HG03521 (cell line): ENCODE measurements around the gene SPRYD3.

ENCODE experiments used
- ATAC-seq: cut with Tn5 transposase; IDR thresholded peaks from one replicate; pipeline ENCODE4 v1.9.1; 2021; ENCODE audit warnings: mild to moderate bottlenecking, moderate library complexity; ENCODE audit not compliant: unreplicated experiment

Gene SPRYD3

DNA sequence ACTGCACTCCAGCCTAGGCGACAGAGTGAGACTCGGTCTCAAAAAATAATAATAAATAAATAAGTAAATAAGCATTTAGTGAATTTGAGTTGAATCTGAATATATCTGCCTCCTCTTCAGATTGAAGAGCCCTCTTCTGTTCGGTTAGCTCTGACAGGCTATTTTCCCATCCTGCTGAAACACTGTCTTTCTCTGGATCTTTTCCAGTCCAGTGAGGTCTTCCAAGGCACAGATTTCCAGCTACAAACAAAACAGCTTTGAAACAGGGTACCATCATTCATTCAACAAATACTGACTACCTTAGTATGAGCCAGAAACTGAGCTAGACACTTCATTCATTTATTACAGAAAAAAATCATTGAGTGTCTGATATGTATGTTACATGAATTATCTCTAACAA lies 7.2 kb upstream of the SPRYD3 start:
- no peak for ATAC-seq

DNA sequence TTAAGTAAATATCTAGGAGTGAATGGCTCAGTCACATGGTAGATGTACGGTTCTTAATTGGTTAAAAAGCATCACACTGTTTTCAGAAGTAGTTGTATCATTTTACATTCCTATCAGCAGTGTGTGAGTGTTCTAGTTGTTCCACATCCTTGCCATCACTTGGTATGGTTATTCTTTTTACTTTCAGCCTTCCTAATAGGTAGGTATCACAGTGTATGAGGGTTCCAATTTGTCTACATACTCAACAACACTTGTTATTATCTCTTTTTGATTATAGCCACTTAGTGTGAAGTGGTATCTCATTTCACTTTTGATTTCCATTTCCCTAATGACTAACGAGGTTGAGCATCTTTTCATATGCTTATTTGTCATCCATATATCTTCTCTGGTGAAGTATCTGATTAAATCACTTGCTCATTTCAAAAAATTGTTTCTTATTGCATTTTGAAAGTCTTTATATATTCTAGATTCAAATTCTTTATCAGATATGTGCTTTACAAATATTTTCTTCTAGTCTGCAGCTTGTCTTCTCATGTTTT lies 3.5 kb upstream of the SPRYD3 start:
- no peak for ATAC-seq

DNA sequence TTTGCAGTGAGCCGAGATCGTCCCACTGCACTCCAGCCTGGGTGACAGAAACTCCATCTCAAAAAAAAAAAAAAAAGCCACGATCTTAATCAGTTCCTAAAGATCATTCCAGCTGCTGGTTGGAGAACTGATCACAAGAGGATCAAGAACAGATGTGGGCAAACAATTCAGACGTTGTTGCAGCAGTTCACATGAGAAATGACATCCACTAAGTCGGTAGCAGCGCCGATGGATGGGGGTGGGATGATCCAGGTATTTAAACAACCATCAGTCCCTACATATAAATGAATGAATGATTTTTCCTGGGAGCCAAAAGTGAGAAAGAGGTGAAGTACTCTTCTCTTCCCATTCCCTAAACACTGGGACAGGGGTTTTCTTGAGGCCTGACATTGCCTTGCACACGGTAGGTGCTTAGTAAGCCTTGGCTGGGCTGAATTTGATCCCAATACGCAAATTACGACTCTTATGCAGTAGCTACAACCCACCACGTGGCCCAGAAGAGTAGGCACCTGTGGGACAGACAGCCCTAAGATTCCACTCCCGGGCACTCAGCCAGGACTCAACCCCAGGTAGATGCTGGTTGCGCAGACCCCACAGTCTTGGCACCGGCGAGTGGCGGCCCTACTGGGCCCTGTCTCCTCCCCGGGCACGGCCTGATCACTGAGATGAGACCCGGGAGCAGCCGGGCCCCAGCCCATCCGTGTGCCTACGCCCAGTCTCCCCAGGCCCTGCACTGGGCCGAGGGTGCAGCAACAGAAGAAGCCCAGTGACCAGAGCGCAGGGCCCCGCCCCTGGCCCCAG lies 565 bp downstream of the SPRYD3 start:
- no peak for ATAC-seq

GRCh38 chr12:53077030-53077429 lies 2.2 kb downstream of the SPRYD3 start:
- ATAC-seq = no peak

GRCh38 chr12:53076461-53076860 lies 2.7 kb downstream of the SPRYD3 start:
- no peak for ATAC-seq

- no peak for ATAC-seq
These were observed 4.2 kb downstream of the SPRYD3 start for GRCh38 chr12:53074999-53075370.

DNA sequence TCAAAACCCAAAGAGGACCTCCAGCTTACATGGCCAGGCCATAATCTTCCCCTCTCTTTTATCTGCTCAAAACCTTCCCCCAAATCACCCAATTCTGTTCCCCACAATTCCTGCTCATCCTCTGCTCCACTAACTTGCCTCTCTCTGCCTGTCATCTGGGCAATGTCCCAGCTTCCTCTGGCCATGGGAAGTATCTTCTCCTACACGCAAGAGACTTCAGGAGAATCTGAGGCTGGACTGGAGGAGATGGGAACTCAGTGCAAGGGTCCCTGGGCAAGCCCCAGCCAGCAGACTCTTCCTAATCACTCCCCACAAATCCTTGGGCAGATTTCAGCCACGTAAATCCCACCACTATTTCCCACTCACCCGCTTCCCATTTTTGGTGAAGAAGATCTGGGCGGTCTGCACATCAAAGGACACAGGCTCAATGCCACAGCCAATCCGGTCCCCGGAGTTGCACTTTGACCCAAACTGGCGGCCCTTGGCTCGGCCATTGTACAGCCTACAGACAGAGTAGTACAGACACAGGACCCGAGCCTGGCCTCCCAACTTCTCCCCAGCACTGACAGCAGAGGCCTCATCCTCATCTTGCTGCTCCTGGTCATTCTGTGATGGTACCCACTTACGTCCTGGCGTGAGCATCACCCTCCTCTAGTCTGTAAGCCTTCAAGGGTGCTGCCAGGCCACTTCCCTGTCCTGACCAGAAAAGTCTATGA lies 4.7 kb downstream of the SPRYD3 start:
- no peak for ATAC-seq

GRCh38 chr12:53073881-53074280 lies 5.3 kb downstream of the SPRYD3 start:
- no peak for ATAC-seq

GRCh38 chr12:53071591-53072551 lies 7.3 kb downstream of the SPRYD3 start:
- ATAC-seq = no peak

DNA sequence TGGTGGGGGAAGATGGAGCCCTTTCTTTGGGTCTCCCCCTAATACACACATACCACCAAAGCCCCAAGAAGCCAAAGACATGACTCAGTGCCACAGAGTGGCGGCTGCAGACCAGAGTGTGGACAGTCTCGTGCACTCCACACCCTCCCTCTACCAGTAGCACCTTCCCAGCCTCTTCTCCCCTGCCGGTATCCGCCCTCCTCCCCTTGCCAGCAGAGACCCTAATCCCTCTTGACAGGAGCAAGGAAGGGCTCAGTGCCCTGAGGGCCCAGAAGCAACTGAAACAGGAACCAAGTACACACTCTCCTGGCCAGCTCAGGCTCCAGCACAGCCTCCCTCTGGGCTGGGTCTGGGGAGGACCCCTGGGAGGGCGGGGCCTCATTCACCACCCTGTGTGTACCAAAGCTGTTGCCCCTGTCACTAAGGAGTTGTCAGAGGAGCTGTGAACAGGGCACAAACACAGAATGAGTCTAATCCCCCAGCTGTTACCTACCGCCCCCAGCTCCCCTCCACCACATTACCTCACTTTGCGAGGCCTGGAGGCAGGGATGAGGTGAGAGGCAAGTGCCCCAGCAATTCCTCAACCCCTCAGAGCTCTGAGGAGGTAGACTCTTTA lies 8.2 kb downstream of the SPRYD3 start:
- no peak for ATAC-seq

- ATAC-seq = no peak
These were observed 9.4 kb downstream of the SPRYD3 start for GRCh38 chr12:53069621-53070410.

DNA sequence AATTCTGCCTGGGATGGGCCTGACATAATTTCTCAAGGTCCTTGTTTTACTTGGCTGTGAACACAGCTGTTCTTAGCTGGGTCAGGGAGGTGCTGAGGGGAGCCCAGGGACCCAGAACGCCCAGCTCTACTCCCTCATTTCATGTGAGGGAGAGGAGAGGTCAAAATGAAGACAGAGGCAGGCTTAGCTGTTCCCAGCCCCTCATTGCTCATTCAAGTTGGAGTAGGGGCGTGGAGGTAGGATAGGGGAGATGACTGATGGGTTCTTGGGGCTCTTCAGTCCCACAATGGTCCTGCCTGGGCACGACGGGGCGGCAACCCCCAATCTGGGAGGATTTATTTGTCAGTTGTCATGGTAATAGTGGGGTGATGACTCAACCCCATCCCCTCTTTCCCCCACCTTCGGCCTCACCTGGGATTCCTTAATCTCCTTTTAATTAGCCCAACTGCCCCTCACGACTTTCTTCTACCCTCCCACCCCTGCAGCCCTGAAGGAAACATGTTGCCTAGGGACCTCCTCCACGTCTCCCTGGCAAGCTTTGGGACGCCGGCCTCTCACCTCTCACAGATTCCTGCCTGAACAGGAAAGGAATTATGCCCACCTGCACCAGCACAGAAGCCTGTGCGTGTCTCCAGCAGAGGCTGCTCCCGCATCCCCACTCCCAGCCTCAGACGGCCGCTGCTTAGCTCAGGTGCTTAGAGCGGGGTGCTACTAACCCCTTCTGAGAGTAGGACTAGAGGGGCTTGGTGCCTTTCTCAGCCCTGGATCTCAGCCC lies 10.2 kb downstream of the SPRYD3 start:
- no peak for ATAC-seq

GRCh38 chr12:53067993-53068770 lies 11.0 kb downstream of the SPRYD3 start:
- no peak for ATAC-seq

DNA sequence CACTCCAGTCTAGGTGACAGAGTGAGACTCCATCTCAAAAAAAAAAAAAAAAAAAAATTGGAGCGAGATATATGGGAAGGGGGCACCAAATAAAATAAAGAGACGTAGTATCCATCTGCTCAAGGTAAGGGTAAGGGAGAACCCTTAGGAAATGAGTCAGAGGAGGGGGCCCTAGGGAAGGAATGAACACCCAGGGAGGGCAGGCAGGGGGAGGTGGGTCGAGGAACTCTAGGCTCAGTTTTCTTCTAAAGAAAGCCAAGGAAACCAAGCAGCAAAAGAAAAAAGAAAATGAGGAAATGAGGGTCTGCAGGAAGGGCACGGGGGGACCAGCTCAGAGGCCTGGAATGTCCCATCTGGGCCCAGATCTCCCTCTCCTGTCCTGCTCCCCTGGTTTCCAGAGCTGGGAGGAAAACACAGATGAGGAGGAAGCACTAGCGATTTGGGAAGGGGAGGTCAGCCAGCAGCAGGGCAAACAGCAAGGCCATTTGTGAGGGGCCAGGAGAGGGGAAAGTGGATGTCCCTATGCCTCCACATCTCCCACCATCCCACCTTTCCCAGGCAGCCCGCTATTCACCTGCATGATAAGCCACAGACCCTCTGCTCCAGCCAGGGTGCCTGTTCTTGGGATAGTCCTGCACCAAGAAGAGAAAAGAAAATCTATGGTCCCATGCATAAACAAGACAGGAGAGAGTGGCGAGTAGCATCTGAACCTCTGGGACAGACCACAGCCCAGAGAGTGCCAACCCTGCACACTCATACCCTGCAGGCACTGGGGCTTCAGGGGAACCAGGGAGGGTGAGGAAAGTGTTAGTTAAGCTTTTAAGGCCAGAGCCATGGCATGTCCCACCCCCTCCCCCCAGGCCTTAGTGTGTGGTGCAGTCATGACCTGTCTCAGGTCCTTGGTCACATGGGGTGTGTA lies 11.9 kb downstream of the SPRYD3 start:
- no peak for ATAC-seq

- no peak for ATAC-seq
These were observed 12.9 kb downstream of the SPRYD3 start for GRCh38 chr12:53065975-53066931.

- no peak for ATAC-seq
These were observed 13.7 kb downstream of the SPRYD3 start for GRCh38 chr12:53065470-53065869.
